Measurements from ENCODE around the gene RBM38.

DNA sequence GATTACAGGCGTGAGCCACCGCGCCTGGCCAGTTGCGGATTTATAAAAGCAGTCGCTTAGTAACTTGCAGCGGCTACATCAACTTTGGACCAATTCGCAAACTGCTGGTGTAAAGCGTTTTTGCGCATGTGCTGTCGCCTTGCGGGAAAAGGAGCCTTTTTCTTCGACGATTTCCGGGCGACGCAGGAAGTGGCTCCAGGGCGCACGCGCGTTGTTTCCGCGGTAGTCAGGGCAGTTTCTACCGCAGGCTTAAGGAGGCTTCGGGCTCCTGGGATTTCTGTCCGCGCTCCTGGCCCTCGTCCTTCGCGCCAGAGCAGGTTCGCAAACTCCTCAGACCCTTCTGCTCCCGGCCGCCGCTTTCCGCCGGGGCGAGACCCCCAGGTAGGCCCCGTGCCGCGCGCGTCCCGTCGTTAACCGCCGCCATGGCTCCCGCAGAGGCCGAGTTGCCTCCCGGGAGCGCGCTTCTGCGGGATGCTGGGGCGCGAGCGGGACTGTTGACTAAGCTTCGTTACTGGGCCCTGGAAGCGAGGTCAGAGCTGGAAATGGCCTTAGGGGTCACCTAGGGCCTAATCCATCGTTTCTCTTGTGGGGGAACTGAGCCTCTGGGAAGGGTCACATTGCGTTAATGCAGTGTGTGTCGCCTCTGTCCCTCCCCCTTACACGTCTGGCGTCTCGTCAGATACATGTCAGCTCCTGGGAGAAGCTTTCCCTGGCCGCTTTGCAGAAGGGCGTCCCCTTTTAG, 40.0 kb upstream of the RBM38 start, which contains the start of gene RAE1:
- TF ChIP-seq, protein P1, sequence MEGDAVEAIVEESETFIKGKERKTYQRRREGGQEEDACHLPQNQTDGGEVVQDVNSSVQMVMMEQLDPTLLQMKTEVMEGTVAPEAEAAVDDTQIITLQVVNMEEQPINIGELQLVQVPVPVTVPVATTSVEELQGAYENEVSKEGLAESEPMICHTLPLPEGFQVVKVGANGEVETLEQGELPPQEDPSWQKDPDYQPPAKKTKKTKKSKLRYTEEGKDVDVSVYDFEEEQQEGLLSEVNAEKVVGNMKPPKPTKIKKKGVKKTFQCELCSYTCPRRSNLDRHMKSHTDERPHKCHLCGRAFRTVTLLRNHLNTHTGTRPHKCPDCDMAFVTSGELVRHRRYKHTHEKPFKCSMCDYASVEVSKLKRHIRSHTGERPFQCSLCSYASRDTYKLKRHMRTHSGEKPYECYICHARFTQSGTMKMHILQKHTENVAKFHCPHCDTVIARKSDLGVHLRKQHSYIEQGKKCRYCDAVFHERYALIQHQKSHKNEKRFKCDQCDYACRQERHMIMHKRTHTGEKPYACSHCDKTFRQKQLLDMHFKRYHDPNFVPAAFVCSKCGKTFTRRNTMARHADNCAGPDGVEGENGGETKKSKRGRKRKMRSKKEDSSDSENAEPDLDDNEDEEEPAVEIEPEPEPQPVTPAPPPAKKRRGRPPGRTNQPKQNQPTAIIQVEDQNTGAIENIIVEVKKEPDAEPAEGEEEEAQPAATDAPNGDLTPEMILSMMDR (conservative IDR thresholded peaks at IDR 0.05; ENCODE audit: low read depth, low read length): no peak
- no peak for TF ChIP-seq RCOR1 (IDR thresholded peaks at IDR 0.05; ENCODE audit: insufficient replicate concordance, low read length)

All from IMR-90 (cell line).